Liver (tissue), 9 donors: ENCODE results near the gene WHRN. TPM values are rescaled to one million over a fixed set of nuclear protein-coding genes. Genes with fewer than 3 reads are reported as not detected.

Source experiments
- DNase-seq: peaks from one replicate; pipeline ENCODE4 v3.0.0-alpha.2; 2017; ENCODE audit warnings: low spot score
- H3K27ac ChIP-seq, 2 donors: one replicate each; pipeline ENCODE4 v1.7.0; 2013; ENCODE audit warnings: inconsistent platforms in 2 of 2, low read length in 2 of 2, control low read depth in 1 of 2, low read depth in 1 of 2, mild to moderate bottlenecking in 1 of 2
- H3K27me3 ChIP-seq, 4 donors: one replicate each; pipeline versions ENCODE4 v1.6.1 to v1.7.0; 2013; ENCODE audit warnings: low read length in 3 of 4, inconsistent platforms in 1 of 4, mild to moderate bottlenecking in 1 of 4, moderate library complexity in 1 of 4; ENCODE audit not compliant: control insufficient read depth in 4 of 4, insufficient read depth in 4 of 4
- H3K36me3 ChIP-seq, 4 donors: one replicate each; pipeline versions ENCODE4 v1.6.1 to v1.7.0; 2013; ENCODE audit warnings: low read length in 3 of 4, mild to moderate bottlenecking in 3 of 4, low read depth in 1 of 4, moderate library complexity in 1 of 4; ENCODE audit not compliant: control insufficient read depth in 4 of 4, insufficient read depth in 3 of 4
- H3K4me1 ChIP-seq, 4 donors: one replicate each; pipeline versions ENCODE4 v1.6.1 to v1.7.0; 2013; ENCODE audit warnings: low read length in 3 of 4, mild to moderate bottlenecking in 3 of 4, moderate library complexity in 1 of 4; ENCODE audit not compliant: control insufficient read depth in 4 of 4, insufficient read depth in 4 of 4
- H3K4me3 ChIP-seq, 3 donors: one replicate each; pipeline versions ENCODE4 v1.6.1 to v1.7.0; 2013; ENCODE audit warnings: low read length in 3 of 3, control low read depth in 1 of 3, low read depth in 1 of 3, mild to moderate bottlenecking in 1 of 3
- H3K9ac ChIP-seq, 2 donors: one replicate each; pipeline ENCODE4 v1.7.0; 2013; ENCODE audit warnings: low read length in 2 of 2, mild to moderate bottlenecking in 2 of 2, moderate library complexity in 2 of 2, control low read depth in 1 of 2, low read depth in 1 of 2
- H3K9me3 ChIP-seq, 4 donors: one replicate each; pipeline versions ENCODE4 v1.6.1 to v1.7.0; 2013; ENCODE audit warnings: low read length in 3 of 4; ENCODE audit not compliant: control insufficient read depth in 4 of 4
- EGR1 ChIP-seq, 2 donors: IDR thresholded peaks; 2 replicates each; pipeline ENCODE4 v1.6.1; 2016 to 2018; ENCODE audit warnings: antibody characterized with exemption in 2 of 2, low read depth in 2 of 2
- FOXA1 ChIP-seq: IDR thresholded peaks from 2 replicates; pipeline ENCODE4 v1.6.1; 2016; ENCODE audit warnings: antibody characterized with exemption
- FOXA2 ChIP-seq: IDR thresholded peaks from 2 replicates; pipeline ENCODE4 v1.6.1; 2016; ENCODE audit warnings: antibody characterized with exemption
- GABPA ChIP-seq, 2 donors: IDR thresholded peaks in 1 of 2; conservative IDR thresholded peaks in 1 of 2; 2 replicates each; pipeline ENCODE4 v1.6.1; 2016; ENCODE audit warnings: antibody characterized with exemption in 2 of 2, mild to moderate bottlenecking in 1 of 2, moderate library complexity in 1 of 2
- HNF4A ChIP-seq, 2 donors: conservative IDR thresholded peaks; 2 replicates each; pipeline ENCODE4 v1.6.1; 2016; ENCODE audit warnings: antibody characterized with exemption in 2 of 2, mild to moderate bottlenecking in 2 of 2
- HNF4G ChIP-seq: IDR thresholded peaks from 2 replicates; pipeline ENCODE4 v1.6.1; 2016; ENCODE audit warnings: antibody characterized with exemption
- JUND ChIP-seq, 2 donors: IDR thresholded peaks; 2 replicates each; pipeline ENCODE4 v1.6.1; 2016; ENCODE audit warnings: antibody characterized with exemption in 2 of 2
- NR2F2 ChIP-seq: IDR thresholded peaks from 2 replicates; pipeline ENCODE4 v1.6.1; 2016; ENCODE audit warnings: antibody characterized with exemption
- RAD21 ChIP-seq, 2 donors: IDR thresholded peaks; 2 replicates each; pipeline ENCODE4 v1.6.1; 2016; ENCODE audit warnings: antibody characterized with exemption in 2 of 2, mild to moderate bottlenecking in 2 of 2
- RXRA ChIP-seq, 2 donors: IDR thresholded peaks; 2 replicates each; pipeline ENCODE4 v1.6.1; 2017 to 2018; ENCODE audit warnings: antibody characterized with exemption in 2 of 2, mild to moderate bottlenecking in 1 of 2
- SP1 ChIP-seq: IDR thresholded peaks from 2 replicates; pipeline ENCODE4 v1.6.1; 2018; ENCODE audit warnings: antibody characterized with exemption, mild to moderate bottlenecking
- TAF1 ChIP-seq: conservative IDR thresholded peaks from 2 replicates; pipeline ENCODE4 v1.6.1; 2016; ENCODE audit warnings: antibody characterized with exemption, mild to moderate bottlenecking
- YY1 ChIP-seq: IDR thresholded peaks from 2 replicates; pipeline ENCODE4 v1.6.1; 2016; ENCODE audit warnings: antibody characterized with exemption, mild to moderate bottlenecking
- WGBS: extraction: QIAGEN DNeasy Blood & Tissue Kit; methylation state at CpG from one replicate; pipeline ENCODE4 v1.1.7; 2013; 5-methylcytosine and 5-hydroxymethylcytosine counted together
- polyA plus RNA-seq, 2 donors: library from polyadenylated mRNA; stranded (reverse) in 1 of 2; unstranded in 1 of 2; fragments of 200-250 nt in 1 of 2; fragments of >200 nt in 1 of 2; fragmentation: Nextera tagmentation in 1 of 2; extraction: Ambion mirVana in 1 of 2; gene quantifications; one replicate each; pipeline versions ENCODE4 v1.2.1 to v1.2.3, GENCODE V29; 2013 to 2015
- total RNA-seq, 2 donors: library from RNA; depleted of rRNA; stranded (reverse); fragments of >200 nt; gene quantifications; one replicate each; pipeline ENCODE4 v1.2.3, GENCODE V29; 2014
- TF ChIP-seq, protein P1 (sequence below): IDR thresholded peaks from 2 replicates; pipeline ENCODE4 v1.6.1; 2016; ENCODE audit warnings: antibody characterized with exemption, mild to moderate bottlenecking
- TF ChIP-seq, protein P2 (sequence below): IDR thresholded peaks from 2 replicates; pipeline ENCODE4 v1.6.1; 2016; ENCODE audit warnings: antibody characterized with exemption
- TF ChIP-seq, protein P3 (sequence below): fragments of 150-350 bp; IDR thresholded peaks from 2 replicates; pipeline ENCODE4 v1.5.1; 2017; ENCODE audit warnings: improper control_type of control experiment, low read depth, low read length; ENCODE audit not compliant: missing input control
- TF ChIP-seq, protein P4 (sequence below): IDR thresholded peaks from 2 replicates; pipeline ENCODE4 v1.6.1; 2016; ENCODE audit warnings: antibody characterized with exemption
- TF ChIP-seq, protein P5 (sequence below): IDR thresholded peaks from 2 replicates; pipeline ENCODE4 v1.6.1; 2016; ENCODE audit warnings: antibody characterized with exemption
- donor health status: healthy.
- donor health status: healthy.
- donor health status: healthy.
- donor health status: healthy.
- donor health status: healthy.

Gene WHRN
- total and polyA plus RNA-seq, 4 donors: 0.42 to 1.9 (median 0.88) TPM

DNA sequence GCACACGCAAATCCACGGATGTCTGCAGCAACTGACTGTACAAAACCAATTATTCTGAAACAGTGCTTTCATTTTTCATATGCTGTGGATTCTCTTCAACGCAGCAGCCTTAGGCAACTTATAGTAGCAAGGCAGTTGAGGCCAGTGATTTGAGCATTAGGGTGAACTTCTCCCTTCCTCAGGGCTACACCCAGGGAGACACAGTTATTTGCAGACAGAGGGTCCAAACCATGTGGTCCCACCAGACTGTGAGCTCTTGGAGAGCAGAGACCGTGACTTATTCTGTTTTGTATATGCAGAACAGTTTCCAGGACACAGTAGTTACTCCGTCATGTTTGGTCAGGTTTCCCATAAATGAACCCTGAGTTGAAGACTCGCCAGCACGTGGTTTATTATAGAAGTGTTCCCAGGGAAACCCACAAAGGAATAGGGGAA, 19.0 kb upstream of the WHRN start:
- Histone ChIP-seq H3K4me3 (no peak overlapping the region), H3K27ac (no peak overlapping the region), H3K36me3 (no peaks in the 10 kb centered on the region), H3K9ac (no peak overlapping the region), H3K4me1 (no peaks in the 10 kb centered on the region), H3K9me3 (no peaks in the 10 kb centered on the region), H3K27me3 (no peaks in the 10 kb centered on the region)
- TF ChIP-seq EGR1 (IDR thresholded peaks at IDR 0.05; ENCODE audit: low read depth in 2 of 2) (no peak), NR2F2 (no peak), TAF1 (no peak), RXRA (IDR thresholded peaks at IDR 0.05) (no peak), FOXA2 (no peak), HNF4G (no peak), RAD21 (IDR thresholded peaks at IDR 0.05) (no peak), GABPA (IDR thresholded peaks at IDR 0.05 in 1 of 2, conservative IDR thresholded peaks at IDR 0.05 in 1 of 2) (no peak), YY1 (no peak), FOXA1 (no peak), JUND (IDR thresholded peaks at IDR 0.05) (no peak), HNF4A (conservative IDR thresholded peaks at IDR 0.05) (no peak), SP1 (no peak)
- TF ChIP-seq, protein P1, sequence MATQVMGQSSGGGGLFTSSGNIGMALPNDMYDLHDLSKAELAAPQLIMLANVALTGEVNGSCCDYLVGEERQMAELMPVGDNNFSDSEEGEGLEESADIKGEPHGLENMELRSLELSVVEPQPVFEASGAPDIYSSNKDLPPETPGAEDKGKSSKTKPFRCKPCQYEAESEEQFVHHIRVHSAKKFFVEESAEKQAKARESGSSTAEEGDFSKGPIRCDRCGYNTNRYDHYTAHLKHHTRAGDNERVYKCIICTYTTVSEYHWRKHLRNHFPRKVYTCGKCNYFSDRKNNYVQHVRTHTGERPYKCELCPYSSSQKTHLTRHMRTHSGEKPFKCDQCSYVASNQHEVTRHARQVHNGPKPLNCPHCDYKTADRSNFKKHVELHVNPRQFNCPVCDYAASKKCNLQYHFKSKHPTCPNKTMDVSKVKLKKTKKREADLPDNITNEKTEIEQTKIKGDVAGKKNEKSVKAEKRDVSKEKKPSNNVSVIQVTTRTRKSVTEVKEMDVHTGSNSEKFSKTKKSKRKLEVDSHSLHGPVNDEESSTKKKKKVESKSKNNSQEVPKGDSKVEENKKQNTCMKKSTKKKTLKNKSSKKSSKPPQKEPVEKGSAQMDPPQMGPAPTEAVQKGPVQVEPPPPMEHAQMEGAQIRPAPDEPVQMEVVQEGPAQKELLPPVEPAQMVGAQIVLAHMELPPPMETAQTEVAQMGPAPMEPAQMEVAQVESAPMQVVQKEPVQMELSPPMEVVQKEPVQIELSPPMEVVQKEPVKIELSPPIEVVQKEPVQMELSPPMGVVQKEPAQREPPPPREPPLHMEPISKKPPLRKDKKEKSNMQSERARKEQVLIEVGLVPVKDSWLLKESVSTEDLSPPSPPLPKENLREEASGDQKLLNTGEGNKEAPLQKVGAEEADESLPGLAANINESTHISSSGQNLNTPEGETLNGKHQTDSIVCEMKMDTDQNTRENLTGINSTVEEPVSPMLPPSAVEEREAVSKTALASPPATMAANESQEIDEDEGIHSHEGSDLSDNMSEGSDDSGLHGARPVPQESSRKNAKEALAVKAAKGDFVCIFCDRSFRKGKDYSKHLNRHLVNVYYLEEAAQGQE: no peak
- TF ChIP-seq, protein P2, sequence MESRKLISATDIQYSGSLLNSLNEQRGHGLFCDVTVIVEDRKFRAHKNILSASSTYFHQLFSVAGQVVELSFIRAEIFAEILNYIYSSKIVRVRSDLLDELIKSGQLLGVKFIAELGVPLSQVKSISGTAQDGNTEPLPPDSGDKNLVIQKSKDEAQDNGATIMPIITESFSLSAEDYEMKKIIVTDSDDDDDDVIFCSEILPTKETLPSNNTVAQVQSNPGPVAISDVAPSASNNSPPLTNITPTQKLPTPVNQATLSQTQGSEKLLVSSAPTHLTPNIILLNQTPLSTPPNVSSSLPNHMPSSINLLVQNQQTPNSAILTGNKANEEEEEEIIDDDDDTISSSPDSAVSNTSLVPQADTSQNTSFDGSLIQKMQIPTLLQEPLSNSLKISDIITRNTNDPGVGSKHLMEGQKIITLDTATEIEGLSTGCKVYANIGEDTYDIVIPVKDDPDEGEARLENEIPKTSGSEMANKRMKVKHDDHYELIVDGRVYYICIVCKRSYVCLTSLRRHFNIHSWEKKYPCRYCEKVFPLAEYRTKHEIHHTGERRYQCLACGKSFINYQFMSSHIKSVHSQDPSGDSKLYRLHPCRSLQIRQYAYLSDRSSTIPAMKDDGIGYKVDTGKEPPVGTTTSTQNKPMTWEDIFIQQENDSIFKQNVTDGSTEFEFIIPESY: no peak
- TF ChIP-seq, protein P3, sequence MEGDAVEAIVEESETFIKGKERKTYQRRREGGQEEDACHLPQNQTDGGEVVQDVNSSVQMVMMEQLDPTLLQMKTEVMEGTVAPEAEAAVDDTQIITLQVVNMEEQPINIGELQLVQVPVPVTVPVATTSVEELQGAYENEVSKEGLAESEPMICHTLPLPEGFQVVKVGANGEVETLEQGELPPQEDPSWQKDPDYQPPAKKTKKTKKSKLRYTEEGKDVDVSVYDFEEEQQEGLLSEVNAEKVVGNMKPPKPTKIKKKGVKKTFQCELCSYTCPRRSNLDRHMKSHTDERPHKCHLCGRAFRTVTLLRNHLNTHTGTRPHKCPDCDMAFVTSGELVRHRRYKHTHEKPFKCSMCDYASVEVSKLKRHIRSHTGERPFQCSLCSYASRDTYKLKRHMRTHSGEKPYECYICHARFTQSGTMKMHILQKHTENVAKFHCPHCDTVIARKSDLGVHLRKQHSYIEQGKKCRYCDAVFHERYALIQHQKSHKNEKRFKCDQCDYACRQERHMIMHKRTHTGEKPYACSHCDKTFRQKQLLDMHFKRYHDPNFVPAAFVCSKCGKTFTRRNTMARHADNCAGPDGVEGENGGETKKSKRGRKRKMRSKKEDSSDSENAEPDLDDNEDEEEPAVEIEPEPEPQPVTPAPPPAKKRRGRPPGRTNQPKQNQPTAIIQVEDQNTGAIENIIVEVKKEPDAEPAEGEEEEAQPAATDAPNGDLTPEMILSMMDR: no peak
- TF ChIP-seq, protein P4, sequence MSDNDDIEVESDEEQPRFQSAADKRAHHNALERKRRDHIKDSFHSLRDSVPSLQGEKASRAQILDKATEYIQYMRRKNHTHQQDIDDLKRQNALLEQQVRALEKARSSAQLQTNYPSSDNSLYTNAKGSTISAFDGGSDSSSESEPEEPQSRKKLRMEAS: no peak
- TF ChIP-seq, protein P5, sequence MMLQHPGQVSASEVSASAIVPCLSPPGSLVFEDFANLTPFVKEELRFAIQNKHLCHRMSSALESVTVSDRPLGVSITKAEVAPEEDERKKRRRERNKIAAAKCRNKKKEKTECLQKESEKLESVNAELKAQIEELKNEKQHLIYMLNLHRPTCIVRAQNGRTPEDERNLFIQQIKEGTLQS: no peak
- 83% methylated on average over 7 of the region's 7 CpGs for WGBS
- no peak for DNase-seq
